AG04450 (cell line): ENCODE data around the gene PCDHGA6. TPM values are rescaled to one million over a fixed set of nuclear protein-coding genes. Genes with fewer than 3 reads are reported as not detected.
"Not testable (repeated sequence)": the region's sequence is repeated elsewhere in the genome, so short reads cannot be mapped to it uniquely, and the experiment has no call there.

Experiments
- CTCF ChIA-PET: fragments of 300-600, 350-600 bp; formaldehyde crosslinking; extraction: SDS; loops from one replicate; lab custom pipeline; 2022; ENCODE audit warnings: antibody characterized with exemption, inconsistent platforms; lab: Charles Lee
- POLR2A ChIA-PET: fragments of 350-600 bp; formaldehyde crosslinking; extraction: SDS; loops from one replicate; lab custom pipeline; 2021; ENCODE audit warnings: antibody characterized with exemption, inconsistent platforms; lab: Yijun Ruan, JAX
- DNase-seq: peaks from one replicate; pipeline ENCODE4 v3.0.0-alpha.2; 2011; ENCODE audit warnings: low read depth, low spot score
- H3K27ac ChIP-seq: one replicate; pipeline ENCODE4 v1.5.1; 2012; ENCODE audit warnings: low read depth, low read length, control low read depth
- H3K27me3 ChIP-seq: one replicate; pipeline ENCODE4 v1.6.0; 2012; ENCODE audit warnings: low read length; ENCODE audit not compliant: control insufficient read depth, insufficient read depth
- H3K4me3 ChIP-seq: 2 replicates; pipeline ENCODE4 v1.5.1; 2011; ENCODE audit warnings: mild to moderate bottlenecking, low read depth, low read length, control low read depth
- H3K9me3 ChIP-seq: 2 replicates; pipeline ENCODE4 v1.5.1; 2012; ENCODE audit warnings: low read length; ENCODE audit not compliant: control insufficient read depth, insufficient read depth
- polyA plus RNA-seq: library from polyadenylated mRNA; depleted of rRNA; stranded (reverse); fragments of >200 nt; gene quantifications from 2 replicates; pipeline ENCODE4 v1.2.3, GENCODE V29; 2011
- TF ChIP-seq, protein P1 (sequence below): IDR thresholded peaks from 2 replicates; pipeline ENCODE4 v1.5.1; 2011; ENCODE audit warnings: low read depth, low read length, control low read depth, inconsistent platforms

Gene PCDHGA6
- polyA plus RNA-seq, 1 experiment, result 4.8 TPM

DNA sequence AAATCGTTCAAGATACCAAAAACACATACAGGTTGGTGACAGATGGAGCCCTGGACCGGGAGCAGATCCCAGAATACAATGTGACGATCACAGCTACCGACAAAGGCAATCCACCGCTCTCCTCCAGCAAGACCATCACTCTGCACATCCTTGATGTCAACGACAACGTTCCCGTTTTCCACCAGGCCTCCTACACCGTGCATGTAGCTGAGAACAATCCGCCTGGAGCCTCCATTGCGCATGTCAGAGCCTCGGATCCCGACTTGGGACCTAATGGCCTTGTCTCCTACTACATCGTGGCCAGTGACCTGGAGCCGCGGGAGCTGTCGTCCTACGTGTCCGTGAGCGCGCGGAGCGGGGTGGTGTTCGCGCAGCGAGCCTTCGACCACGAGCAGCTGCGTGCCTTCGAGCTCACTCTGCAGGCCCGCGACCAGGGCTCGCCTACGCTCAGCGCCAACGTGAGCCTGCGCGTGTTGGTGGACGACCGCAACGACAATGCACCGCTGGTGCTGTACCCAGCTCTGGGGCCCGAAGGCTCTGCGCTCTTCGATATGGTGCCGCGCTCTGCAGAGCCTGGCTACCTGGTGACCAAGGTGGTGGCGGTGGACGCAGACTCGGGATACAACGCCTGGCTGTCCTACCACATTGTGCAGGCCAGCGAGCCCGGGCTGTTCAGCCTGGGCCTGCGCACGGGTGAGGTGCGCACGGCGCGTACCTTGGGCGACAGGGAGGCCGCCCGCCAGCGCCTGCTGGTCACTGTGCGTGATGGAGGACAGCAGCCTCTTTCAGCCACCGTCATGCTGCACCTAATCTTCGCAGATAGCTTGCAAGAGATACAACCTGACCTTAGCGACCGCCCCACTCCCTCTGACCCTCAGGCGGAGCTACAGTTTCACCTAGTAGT lies 1.9 kb upstream of the PCDHGA6 start:
- H3K27me3 ChIP-seq, result peaks cover 4% of the 10 kb centered on the region
- POLR2A ChIA-PET, result no interaction called here
- H3K9me3 ChIP-seq, result peaks cover 67% of the 10 kb centered on the region
- no peak for DNase-seq
- H3K4me3 ChIP-seq, result no peak overlapping the region
- TF ChIP-seq, protein P1, sequence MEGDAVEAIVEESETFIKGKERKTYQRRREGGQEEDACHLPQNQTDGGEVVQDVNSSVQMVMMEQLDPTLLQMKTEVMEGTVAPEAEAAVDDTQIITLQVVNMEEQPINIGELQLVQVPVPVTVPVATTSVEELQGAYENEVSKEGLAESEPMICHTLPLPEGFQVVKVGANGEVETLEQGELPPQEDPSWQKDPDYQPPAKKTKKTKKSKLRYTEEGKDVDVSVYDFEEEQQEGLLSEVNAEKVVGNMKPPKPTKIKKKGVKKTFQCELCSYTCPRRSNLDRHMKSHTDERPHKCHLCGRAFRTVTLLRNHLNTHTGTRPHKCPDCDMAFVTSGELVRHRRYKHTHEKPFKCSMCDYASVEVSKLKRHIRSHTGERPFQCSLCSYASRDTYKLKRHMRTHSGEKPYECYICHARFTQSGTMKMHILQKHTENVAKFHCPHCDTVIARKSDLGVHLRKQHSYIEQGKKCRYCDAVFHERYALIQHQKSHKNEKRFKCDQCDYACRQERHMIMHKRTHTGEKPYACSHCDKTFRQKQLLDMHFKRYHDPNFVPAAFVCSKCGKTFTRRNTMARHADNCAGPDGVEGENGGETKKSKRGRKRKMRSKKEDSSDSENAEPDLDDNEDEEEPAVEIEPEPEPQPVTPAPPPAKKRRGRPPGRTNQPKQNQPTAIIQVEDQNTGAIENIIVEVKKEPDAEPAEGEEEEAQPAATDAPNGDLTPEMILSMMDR, result no peak
- H3K27ac ChIP-seq, result no peak overlapping the region
- CTCF ChIA-PET, result interaction anchor here (0.9 to 3.8 kb wide), 8 partner anchors 22 to 195 kb away, joined by 3 to 105 read pairs (median 14); partner anchors contain the start of genes PCDHGA10, PCDHGA12, PCDHGB1 and TAF7

DNA sequence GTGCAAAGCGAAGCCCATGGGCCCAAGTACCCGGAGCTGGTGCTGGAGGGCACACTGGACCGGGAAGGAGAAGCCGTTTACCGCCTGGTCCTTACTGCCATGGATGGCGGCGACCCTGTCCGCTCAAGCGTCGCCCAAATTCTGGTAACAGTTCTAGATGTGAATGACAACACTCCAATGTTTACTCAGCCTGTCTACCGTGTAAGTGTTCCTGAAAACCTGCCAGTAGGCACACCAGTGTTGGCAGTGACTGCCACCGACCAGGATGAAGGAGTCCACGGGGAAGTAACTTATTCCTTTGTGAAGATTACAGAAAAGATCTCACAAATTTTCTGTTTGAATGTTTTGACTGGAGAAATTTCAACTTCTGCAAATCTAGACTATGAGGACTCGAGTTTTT lies 936 bp downstream of the PCDHGA6 start:
- Histone ChIP-seq H3K4me3 (no peak overlapping the region), H3K9me3 (peaks cover 71% of the 10 kb centered on the region), H3K27ac (no peak overlapping the region), H3K27me3 (peaks cover 4% of the 10 kb centered on the region)
- ChIA-PET POLR2A (no interaction called here), CTCF (interaction anchor here (0.6 to 2.8 kb wide), 9 partner anchors 16 to 193 kb away, joined by 3 to 22 read pairs (median 4); partner anchors contain the start of gene PCDHGA12)
- TF ChIP-seq, protein P1, result no peak
- no peak for DNase-seq

DNA sequence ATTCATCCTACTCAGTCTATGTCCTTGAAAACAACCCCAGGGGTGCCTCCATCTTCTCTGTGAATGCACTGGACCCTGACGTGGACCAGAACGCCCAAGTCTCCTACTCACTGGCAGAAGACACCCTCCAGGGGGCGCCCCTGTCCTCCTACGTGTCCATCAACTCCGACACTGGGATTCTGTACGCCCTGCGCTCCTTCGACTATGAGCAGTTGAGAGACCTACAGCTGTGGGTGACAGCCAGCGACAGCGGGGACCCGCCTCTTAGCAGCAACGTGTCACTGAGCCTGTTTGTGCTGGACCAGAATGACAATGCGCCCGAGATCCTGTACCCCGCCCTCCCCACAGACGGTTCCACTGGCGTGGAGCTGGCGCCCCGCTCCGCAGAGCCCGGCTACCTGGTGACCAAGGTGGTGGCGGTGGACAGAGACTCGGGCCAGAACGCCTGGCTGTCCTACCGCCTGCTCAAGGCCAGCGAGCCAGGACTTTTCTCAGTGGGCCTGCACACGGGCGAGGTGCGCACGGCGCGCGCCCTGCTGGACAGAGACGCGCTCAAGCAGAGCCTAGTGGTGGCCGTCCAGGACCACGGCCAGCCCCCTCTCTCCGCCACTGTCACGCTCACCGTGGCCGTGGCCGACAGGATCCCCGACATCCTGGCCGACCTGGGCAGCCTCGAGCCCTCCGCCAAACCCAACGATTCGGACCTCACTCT lies 1.9 kb downstream of the PCDHGA6 start:
- POLR2A ChIA-PET, H3K27me3 ChIP-seq, H3K4me3 ChIP-seq, H3K27ac ChIP-seq, DNase-seq: not testable (repeated sequence)
- peaks cover 67% of the 10 kb centered on the region for H3K9me3 ChIP-seq
- CTCF ChIA-PET, result interaction anchor here (1.0 to 2.8 kb wide), 3 partner anchors 15 to 193 kb away, joined by 3 to 22 read pairs (median 4); no protein-coding TSS in a partner anchor

DNA sequence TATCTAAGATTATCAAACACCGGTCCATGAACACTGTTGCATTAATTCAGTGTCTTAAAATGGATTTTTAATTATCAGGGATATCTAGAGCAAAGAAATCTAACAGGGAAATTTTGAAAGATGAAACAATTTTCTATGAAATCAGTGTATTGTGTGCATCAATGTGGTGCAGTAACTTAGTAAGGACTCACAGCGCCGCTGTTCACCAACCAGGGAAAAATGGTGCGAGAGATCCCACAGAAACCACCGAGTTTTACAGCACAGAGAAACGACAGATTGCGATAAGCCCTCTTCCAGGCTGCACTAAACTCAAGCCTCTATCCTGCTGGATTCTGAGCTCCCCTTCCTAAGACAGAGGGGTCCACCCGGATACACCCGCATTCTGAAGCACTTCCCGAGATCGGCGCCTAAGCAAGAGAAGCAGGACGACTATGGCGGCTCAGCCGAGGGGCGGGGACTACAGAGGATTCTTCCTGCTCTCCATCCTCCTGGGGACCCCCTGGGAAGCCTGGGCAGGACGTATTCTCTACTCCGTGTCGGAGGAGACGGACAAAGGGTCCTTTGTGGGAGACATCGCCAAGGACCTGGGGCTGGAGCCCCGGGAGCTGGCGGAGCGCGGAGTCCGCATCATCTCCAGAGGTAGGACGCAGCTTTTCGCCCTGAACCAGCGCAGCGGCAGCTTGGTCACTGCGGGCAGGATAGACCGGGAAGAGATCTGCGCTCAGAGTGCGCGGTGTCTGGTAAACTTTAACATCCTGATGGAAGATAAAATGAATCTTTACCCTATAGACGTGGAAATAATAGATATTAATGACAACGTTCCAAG lies 9.0 kb downstream of the PCDHGA6 start, which contains the start of gene PCDHGA7:
Gene PCDHGA7, plus strand, starts transcription at position 274 of the 826 bp plus-strand sequence. Its CDS starts 158 bp downstream, at position 432.
- Histone ChIP-seq H3K4me3 (peak within 1 kb of the TSS; percentile 58), H3K27ac (no peak within 1 kb of the TSS), H3K27me3 (peaks cover 6% of the 10 kb centered on the region), H3K9me3 (peaks cover 42% of the 10 kb centered on the region)
- CTCF ChIA-PET, result interaction anchor here (0.7 to 3.5 kb wide), 12 partner anchors 9 to 185 kb away, joined by 3 to 22 read pairs (median 4); partner anchors contain the start of genes PCDHGA1, PCDHGA10, PCDHGB1 and PCDHGB3
- POLR2A ChIA-PET, result no interaction called here
- TF ChIP-seq, protein P1, result peak; percentile 43
- DNase-seq, result no peak
